Suppressor macrophage (primary cell): Measurements from ENCODE around the gene SMARCA5.

ENCODE experiments used
- DNase-seq, 4 experiments: peaks; one replicate each; pipeline ENCODE4 v3.0.0-alpha.2; 2020 to 2022

The SMARCA5 gene

GRCh38 chr4:143531788-143532491 lies 18.4 kb downstream of the SMARCA5 start:
- no peak for DNase-seq

DNA sequence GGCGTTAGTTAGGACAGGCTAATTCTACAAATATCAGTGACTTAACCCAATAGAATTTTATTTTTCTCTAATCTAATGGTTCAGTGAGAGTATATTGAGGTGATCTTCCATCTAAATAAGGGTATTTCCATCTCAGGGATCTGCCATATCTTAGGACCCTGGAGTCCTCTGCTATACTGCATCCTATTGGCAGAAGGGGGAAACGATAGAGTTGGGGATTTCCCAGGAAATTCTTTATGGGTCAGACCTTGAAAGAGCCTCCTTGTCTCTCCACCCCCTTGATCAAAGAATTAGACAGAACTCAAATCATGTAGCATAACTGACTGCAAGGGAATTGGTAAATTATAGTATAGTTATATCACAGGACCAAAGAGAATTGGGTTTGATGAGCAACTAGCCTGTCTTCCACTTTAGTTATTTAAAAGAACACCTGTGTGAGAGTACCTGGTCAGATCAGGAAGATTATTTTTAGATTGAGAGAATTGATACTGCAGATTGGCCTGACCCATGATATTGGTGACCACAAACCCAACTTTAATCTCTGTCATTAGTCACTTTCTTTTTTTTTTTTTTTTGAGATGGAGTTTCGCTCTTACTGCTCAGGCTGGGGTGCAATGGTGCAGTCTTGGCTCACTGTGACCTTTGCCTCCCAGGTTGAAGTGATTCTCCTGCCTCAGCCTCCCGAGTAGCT lies 25.6 kb downstream of the SMARCA5 start:
- DNase-seq = no peak

DNA sequence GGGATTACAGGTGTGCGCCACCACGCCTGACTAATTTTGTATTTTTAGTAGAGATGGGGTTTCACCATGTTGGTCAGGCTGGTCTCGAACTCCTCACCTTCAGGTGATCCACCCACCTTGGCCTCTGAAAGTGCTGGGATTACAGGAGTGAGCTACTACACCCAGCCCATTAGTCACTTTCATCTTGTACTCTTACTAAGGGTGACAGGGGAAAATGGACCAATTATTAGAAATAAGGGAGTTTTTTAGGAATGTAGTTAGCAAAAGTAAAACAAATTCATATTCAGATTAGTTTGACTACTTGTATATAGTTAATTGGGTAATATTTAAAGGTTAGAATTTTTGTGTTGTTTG lies 26.1 kb downstream of the SMARCA5 start:
- no peak for DNase-seq

DNA sequence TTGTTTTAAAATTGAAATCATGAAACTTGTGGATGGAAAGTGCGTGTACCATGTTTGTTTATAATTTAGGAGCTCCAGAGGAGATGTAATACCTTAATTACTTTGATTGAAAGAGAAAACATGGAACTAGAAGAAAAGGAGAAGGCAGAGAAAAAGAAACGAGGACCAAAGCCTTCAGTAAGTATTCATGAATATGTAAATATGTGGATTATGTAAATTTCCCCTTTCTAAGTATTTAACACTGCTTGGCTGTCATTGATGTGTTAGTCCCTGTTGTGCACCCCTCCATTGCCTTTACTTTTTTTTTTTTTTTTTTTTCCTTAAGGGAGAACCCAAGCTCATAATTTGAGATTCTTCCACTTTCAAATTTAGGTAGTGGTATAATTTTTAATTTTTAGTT lies 36.4 kb downstream of the SMARCA5 start:
- DNase-seq = no peak

GRCh38 chr4:143554728-143555597 lies 41.5 kb downstream of the SMARCA5 start:
- DNase-seq = no peak

DNA sequence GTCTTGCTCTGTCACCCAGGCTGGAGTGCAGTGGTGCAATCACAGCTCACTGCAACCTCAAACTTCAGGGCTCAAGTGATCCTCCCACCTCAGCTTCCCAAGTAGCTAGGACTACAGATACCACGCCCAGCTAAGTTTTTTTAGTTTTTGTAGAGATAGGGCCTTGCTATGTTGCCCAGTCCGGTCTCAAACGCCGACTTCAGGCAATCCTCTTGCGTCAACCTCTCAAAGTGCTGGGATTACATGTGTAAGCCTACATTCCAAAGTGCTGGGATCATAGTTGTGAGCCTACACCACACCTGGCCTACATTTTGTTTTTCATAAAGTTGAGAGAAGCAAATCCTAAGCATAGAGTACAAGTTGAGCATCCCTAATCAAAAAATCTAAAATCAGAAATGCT lies 42.2 kb downstream of the SMARCA5 start:
- no peak for DNase-seq

- peak in 1 of 4 experiments; percentile 1 for DNase-seq
These were observed 44.8 kb downstream of the SMARCA5 start for GRCh38 chr4:143558286-143558685.

DNA sequence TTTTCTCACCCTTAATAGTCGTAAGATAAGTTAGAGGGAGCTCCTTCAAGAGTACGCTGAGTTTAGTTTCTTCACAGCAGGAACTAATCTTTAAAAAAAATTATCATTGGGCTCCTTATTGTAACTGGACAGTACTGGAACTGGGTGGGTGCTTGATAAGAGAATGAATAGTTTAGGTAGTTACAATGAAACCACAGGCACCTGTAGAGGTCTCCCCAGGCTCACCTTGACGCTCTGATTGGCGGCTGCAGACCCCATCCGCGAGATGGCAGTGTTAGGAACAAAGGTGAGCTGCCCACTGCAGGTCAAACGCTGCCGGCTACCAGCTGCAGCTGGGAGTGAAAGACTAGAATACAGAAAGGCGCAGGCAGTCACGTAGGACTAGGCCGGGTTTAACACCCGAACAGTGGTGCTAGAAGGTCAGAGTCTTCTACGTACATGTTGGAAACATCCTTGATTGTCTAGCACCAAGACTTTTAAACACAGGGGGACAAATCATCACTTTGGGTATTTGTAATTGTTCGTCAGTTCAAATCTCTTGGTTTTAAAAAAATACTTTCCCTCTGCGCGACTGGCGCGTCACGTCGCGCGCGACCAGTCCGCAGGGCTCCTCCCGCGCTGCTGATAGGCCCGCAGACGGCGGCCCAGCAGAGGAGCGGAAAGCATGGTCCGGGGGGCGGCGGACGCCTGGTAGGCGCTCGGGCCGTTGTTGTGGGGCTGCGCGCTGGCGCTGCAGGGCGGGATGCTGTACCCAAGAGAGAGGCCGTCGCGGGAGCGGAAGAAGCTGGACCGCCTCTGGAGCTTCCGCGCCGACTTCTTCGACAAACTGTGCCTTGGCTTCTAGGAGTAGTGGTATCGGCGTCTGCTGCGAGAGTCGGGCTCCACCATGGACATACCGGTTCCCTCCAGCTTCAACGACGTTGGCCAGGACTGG lies 45.6 kb downstream of the SMARCA5 start:
- DNase-seq = peak; percentile 35 to 65 (median 46)

- no peak for DNase-seq
These were observed 46.2 kb downstream of the SMARCA5 start for GRCh38 chr4:143559757-143560147.

DNA sequence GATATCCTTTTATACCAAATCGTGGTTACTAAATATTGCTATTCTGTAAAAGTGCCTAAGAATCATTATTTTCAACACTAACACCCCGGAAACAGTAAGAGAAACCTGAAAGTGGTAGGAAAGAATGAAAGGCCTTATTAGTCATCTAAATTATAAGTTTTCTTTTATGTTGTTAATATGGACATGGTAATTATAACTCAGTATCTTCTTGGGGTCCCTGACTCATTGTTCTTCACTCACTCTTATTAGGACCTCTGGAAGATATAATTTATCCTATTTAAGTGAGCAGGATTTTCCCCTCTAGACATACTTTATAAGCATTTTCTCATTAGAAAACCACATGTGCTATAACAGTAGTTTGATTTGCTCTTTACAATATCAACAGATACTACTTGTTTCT lies 51.0 kb downstream of the SMARCA5 start:
- DNase-seq = no peak

- DNase-seq = no peak
These were observed 61.8 kb downstream of the SMARCA5 start for GRCh38 chr4:143575331-143575730.

GRCh38 chr4:143581331-143581946 lies 67.9 kb downstream of the SMARCA5 start:
- no peak for DNase-seq

DNA sequence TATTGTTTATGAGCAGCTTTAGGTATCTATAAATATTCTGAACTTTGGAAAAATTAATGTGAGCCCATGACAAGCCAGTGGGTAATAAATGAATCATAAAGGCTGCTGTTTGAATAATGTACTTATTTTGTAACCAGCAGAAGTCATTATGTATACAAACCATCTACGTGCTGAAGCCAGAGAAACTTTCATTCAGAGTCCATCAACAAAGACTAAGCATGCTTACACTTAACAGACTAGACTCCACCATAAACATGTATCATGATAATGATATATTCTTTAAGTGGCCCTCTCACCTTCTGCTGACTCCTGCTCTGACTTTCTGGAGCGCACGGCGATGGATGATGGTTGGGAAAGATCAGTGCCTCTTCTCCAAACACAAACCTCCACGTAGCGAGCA lies 72.0 kb downstream of the SMARCA5 start:
- no peak for DNase-seq

DNA sequence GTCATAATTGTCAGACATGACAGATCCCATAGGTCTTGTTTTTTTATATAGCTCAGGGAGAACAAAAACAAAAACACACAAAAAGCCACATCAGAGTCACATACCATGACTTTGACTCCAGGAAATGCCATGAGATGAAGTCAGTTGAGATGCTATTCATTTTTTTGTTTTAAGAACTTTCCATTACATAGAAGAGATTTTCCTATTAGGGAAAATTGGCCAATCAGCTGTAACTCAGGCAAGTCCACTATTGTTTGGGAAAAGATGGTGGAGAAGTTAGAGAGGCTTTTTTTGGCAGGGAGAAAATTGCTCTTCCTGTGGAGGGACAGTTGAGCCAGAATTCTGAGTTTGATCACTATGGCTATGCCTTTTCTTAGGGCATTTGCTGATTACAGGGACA lies 72.6 kb downstream of the SMARCA5 start:
- no peak for DNase-seq

DNA sequence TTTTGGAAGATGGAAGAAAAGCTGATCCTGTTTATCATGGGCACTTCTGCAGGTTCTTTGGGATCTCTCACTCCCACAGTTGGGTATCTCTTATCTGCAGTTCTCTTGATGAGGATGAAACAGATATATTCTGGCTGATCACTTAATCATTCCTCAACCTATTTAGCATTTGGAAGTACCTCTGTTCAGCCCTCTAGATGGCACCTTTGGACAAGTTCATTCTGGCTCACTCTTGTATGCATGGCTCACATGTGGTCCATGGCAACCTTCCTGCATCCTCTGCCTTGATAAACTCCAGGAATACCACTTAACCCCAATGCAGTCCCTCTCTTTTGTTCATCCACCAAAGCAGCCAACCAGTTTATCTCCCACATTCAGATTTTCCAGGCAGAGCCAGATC lies 74.2 kb downstream of the SMARCA5 start:
- no peak for DNase-seq

DNA sequence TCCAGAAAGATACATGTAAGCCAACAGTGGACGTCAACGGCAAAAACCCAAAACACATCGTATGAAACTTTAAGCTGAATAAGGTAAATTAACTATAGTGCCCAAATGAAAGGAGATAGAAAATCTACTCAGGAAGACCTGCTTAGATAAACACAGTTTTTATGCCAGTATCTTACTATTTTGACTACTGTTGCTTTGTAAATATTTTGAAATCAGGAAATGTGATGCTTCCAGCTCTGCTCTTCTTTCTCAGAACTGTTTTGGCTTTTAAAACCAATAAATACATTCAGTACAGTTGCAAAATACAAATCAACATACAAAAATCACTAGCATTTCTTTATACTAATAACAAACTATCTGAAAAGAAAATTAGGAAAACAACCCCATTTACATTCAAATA lies 83.8 kb downstream of the SMARCA5 start:
- DNase-seq = no peak

DNA sequence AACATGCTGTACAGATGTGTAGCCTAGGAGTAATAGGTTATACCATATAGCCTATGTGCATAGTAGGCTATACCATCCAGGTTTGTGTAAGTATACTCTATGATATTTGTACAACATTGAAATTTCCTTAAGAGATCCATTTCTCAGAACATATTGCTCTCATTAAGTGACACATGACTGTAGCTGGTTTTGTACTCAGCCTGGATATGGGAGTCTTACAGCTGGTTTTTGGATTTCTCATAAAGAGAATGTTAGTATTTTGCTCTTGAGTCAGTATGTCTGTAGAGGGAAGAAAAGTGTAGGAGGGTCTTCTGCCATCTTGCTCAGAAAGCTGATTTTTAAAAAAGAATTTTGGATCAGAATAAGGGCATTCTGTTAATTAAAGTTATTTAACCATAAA lies 85.3 kb downstream of the SMARCA5 start:
- DNase-seq = no peak

DNA sequence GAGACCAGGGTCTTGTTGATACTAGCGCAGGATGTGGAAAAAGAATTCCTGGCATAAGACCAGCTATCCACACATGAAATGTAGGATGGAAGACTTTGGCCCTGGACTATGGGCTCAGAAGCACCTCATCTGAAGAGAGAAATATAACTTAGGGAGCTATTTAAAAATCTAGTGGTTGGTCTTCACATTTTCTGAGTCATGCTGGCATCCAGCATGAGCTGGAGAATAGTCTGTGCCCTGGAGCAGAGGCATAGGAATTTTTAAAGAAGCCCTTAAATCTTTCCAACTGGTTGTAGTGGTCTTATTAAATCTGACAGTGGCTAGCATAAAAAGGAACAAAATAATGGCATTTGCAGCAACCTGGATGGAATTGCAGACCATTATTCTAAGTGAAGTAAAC lies 86.3 kb downstream of the SMARCA5 start:
- DNase-seq = no peak

- DNase-seq = no peak
These were observed 93.0 kb downstream of the SMARCA5 start for GRCh38 chr4:143606480-143606879.
